Transverse colon (tissue), 4 donors: ENCODE results near the gene TAB3. TPM values are rescaled to one million over a fixed set of nuclear protein-coding genes. Genes with fewer than 3 reads are reported as not detected.

Experiments
- DNase-seq: peaks from one replicate; pipeline ENCODE4 v3.0.0-alpha.2; 2019
- H3K27ac ChIP-seq, 4 donors: fragments of 200-600 bp; sonication (generic); 2 replicates each; pipeline ENCODE4 v1.5.1; 2016 to 2018; ENCODE audit warnings: inconsistent platforms in 4 of 4
- H3K27me3 ChIP-seq: fragments of 200-600 bp; sonication (generic); 2 replicates; pipeline ENCODE4 v1.5.1; 2017; ENCODE audit warnings: inconsistent platforms
- H3K36me3 ChIP-seq, 4 donors: fragments of 200-600 bp; sonication (generic); 2 replicates each; pipeline ENCODE4 v1.5.1; 2017 to 2019; ENCODE audit warnings: inconsistent platforms in 4 of 4
- H3K4me1 ChIP-seq, 4 donors: fragments of 200-600 bp; sonication (generic); 2 replicates each; pipeline ENCODE4 v1.5.1; 2017 to 2020; ENCODE audit warnings: inconsistent platforms in 4 of 4
- H3K4me3 ChIP-seq, 4 donors: fragments of 200-600 bp; sonication (generic); 1 replicate in 1 of 4; 2 replicates in 3 of 4; pipeline versions ENCODE4 v1.5.1 to v1.6.1; 2017 to 2019; ENCODE audit warnings: inconsistent platforms in 4 of 4
- H3K9me3 ChIP-seq, 2 donors: fragments of 200-600 bp; sonication (generic); 2 replicates each; pipeline ENCODE4 v1.5.1; 2017 to 2019; ENCODE audit warnings: inconsistent platforms in 2 of 2
- CTCF ChIP-seq, 5 experiments: fragments of 200-600 bp in 3 of 5; fragments of 450-650 bp in 2 of 5; sonication (generic) in 3 of 5; IDR thresholded peaks; 1 replicate in 2 of 5; 2 replicates in 3 of 5; pipeline ENCODE4 v1.5.1; 2016 to 2017; ENCODE audit warnings: antibody characterized with exemption in 5 of 5, inconsistent platforms in 3 of 5, mild to moderate bottlenecking in 2 of 5, moderate library complexity in 1 of 5
- EP300 ChIP-seq: sonication (generic); formaldehyde crosslinking; IDR thresholded peaks from one replicate; pipeline ENCODE4 v1.6.1; 2017; ENCODE audit warnings: antibody characterized with exemption, low read depth
- POLR2A ChIP-seq: fragments of 450-650 bp; IDR thresholded peaks from one replicate; pipeline ENCODE4 v1.6.1; 2016; ENCODE audit warnings: antibody characterized with exemption, mild to moderate bottlenecking, moderate library complexity
- POLR2AphosphoS5 ChIP-seq, 3 donors: sonication (generic); formaldehyde crosslinking; IDR thresholded peaks; one replicate each; pipeline ENCODE4 v1.6.1; 2016; ENCODE audit warnings: antibody characterized with exemption in 3 of 3
- WGBS, 2 donors: methylation state at CpG; one replicate each; pipeline ENCODE4 v1.1.5; 2018; ENCODE audit warnings: low coverage in 1 of 2; 5-methylcytosine and 5-hydroxymethylcytosine counted together
- in situ Hi-C, 4 donors: fragments of 200-750 bp; cut with MboI; loops; one replicate each; pipeline versions ENCODE4 v1.15.0 to v1.15.1; 2017; ENCODE audit warnings: low sequenced_read_pairs in 3 of 4, low pct_ligation_motif_present in 1 of 4, low pct_unique_long_range_greater_than_20kb in 1 of 4
- intact Hi-C: fragments of 100-400 bp; cut with DNase I; formaldehyde crosslinking; loops from one replicate; pipeline ENCODE4 v1.15.1; 2023; ENCODE audit warnings: low total_unique reads
- total RNA-seq, 4 donors: library from RNA; depleted of rRNA; stranded (reverse); fragments of >200 nt; gene quantifications; one replicate each; pipeline ENCODE4 v1.1.0, GENCODE V29; 2016

Gene TAB3
- total RNA-seq, 4 donors from 2014 or later = 10.3 to 34.0 (median 30.6) TPM

- Histone ChIP-seq H3K4me1 (no peaks in the 10 kb centered on the region), H3K4me3 (no peak overlapping the region), H3K27me3 (no peaks in the 10 kb centered on the region), H3K27ac (no peak overlapping the region), H3K9me3 (no peaks in the 10 kb centered on the region), H3K36me3 (no peaks in the 10 kb centered on the region)
- 66% methylated on average over 2 of the region's 2 CpGs; no CpG with 5 or more reads in 1 of the 2 donors for WGBS, 2 donors
- intact Hi-C loops = no loop called here
- peak; percentile 16 for DNase-seq
- in situ Hi-C loops = no loop called here
- TF ChIP-seq POLR2A = no peak
- TF ChIP-seq CTCF (IDR thresholded peaks at IDR 0.05) = no peak
- no peak for TF ChIP-seq POLR2AphosphoS5 (IDR thresholded peaks at IDR 0.05)
- no peak for TF ChIP-seq EP300
These were observed 24.4 kb upstream of the TAB3 start for GRCh38 chrX:30913492-30913891.

DNA sequence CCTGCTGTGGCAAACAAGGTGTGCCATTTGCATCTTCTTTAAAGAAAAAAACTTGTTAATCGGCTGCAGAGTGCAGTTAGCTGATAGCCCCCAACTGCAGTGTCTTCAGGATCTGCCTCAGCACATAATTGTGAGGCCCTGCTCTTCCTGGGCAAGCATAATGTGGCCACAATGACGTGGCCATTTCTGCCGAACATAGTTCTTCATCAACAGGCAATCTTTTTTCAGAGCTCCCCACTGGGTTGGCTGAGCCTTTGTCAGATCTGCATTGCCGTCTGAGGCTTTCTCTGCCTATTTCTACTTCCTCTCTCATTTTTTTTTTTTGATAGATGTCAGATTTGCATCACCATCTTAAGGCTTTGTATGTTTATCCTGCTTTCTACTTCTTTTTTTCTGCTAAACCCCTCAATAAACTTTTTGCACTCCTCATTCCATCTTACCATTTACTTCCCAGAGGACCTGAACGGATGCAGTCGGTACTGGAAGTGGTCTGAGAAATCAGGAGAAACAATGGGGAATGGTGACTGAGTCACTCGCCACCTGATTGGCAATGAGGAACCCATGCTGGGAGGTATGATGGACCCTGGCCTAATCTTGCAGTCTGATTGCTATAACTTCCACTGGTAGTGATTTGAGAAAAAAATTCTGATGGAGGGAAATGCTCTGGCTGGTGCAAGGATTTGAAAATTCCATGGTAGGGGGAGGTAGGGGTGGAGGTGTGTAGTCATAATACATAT lies 21.2 kb upstream of the TAB3 start:
- Histone ChIP-seq H3K9me3 (no peaks in the 10 kb centered on the region), H3K4me1 (no peaks in the 10 kb centered on the region), H3K36me3 (no peaks in the 10 kb centered on the region), H3K27me3 (no peaks in the 10 kb centered on the region), H3K4me3 (no peak overlapping the region), H3K27ac (no peak overlapping the region)
- in situ Hi-C loops (no loop called here), intact Hi-C loops (no loop called here)
- no peak for TF ChIP-seq POLR2A
- TF ChIP-seq EP300 = no peak
- no peak for TF ChIP-seq POLR2AphosphoS5 (IDR thresholded peaks at IDR 0.05)
- no peak for TF ChIP-seq CTCF (IDR thresholded peaks at IDR 0.05)
- 66% methylated on average over 7 of the region's 7 CpGs; no CpG with 5 or more reads in 1 of the 2 donors for WGBS, 2 donors
- DNase-seq = no peak

GRCh38 chrX:30906726-30907125 lies 17.7 kb upstream of the TAB3 start:
- WGBS, 2 donors = 88% methylated on average over 1 of the region's 1 CpG; no CpG with 5 or more reads in 1 of the 2 donors
- Histone ChIP-seq H3K4me3 (no peak overlapping the region), H3K27me3 (no peaks in the 10 kb centered on the region), H3K9me3 (no peaks in the 10 kb centered on the region), H3K27ac (no peak overlapping the region), H3K36me3 (no peaks in the 10 kb centered on the region), H3K4me1 (no peaks in the 10 kb centered on the region)
- TF ChIP-seq POLR2A (no peak), POLR2AphosphoS5 (IDR thresholded peaks at IDR 0.05) (no peak), EP300 (no peak), CTCF (IDR thresholded peaks at IDR 0.05) (no peak)
- in situ Hi-C loops = no loop called here
- intact Hi-C loops = no loop called here
- no peak for DNase-seq

GRCh38 chrX:30905321-30905720 lies 16.3 kb upstream of the TAB3 start:
- TF ChIP-seq POLR2A = no peak
- no peak for TF ChIP-seq EP300
- no peak for TF ChIP-seq CTCF (IDR thresholded peaks at IDR 0.05)
- no peak for TF ChIP-seq POLR2AphosphoS5 (IDR thresholded peaks at IDR 0.05)
- 47% methylated on average over 1 of the region's 1 CpG; no CpG with 5 or more reads in 1 of the 2 donors for WGBS, 2 donors
- Histone ChIP-seq H3K9me3 (no peaks in the 10 kb centered on the region), H3K36me3 (no peaks in the 10 kb centered on the region), H3K4me3 (no peak overlapping the region), H3K4me1 (no peaks in the 10 kb centered on the region), H3K27ac (no peak overlapping the region), H3K27me3 (no peaks in the 10 kb centered on the region)
- intact Hi-C loops = no loop called here
- in situ Hi-C loops = no loop called here
- DNase-seq = no peak
